Neural cell (in vitro differentiated cells): Measurements from ENCODE around the gene GAL.

Source experiments
- CTCF ChIP-seq: fragments of 450-650 bp; IDR thresholded peaks from 2 replicates; pipeline ENCODE4 v1.5.1; 2014; ENCODE audit warnings: antibody characterized with exemption, mild to moderate bottlenecking, moderate library complexity; ENCODE audit not compliant: poor library complexity, severe bottlenecking
- EP300 ChIP-seq: fragments of 450-650 bp; conservative IDR thresholded peaks from 2 replicates; pipeline ENCODE4 v1.6.1; 2014; ENCODE audit warnings: antibody characterized with exemption, mild to moderate bottlenecking, moderate library complexity; ENCODE audit not compliant: poor library complexity, severe bottlenecking
- POLR2AphosphoS5 ChIP-seq: IDR thresholded peaks from 2 replicates; pipeline ENCODE4 v1.6.1; 2012
- RAD21 ChIP-seq: fragments of 450-650 bp; conservative IDR thresholded peaks from 2 replicates; pipeline ENCODE4 v1.6.1; 2014; ENCODE audit warnings: antibody characterized with exemption, mild to moderate bottlenecking, moderate library complexity
- SMC3 ChIP-seq: fragments of 450-650 bp; conservative IDR thresholded peaks from 2 replicates; pipeline ENCODE4 v1.6.1; 2014; ENCODE audit warnings: antibody characterized with exemption, mild to moderate bottlenecking, moderate library complexity; ENCODE audit not compliant: poor library complexity
- TAF1 ChIP-seq: IDR thresholded peaks from 2 replicates; pipeline ENCODE4 v1.6.1; 2012; ENCODE audit warnings: low read depth

- no peak for TF ChIP-seq CTCF
- no peak for TF ChIP-seq RAD21
- no peak for TF ChIP-seq EP300
- no peak for TF ChIP-seq POLR2AphosphoS5
- TF ChIP-seq SMC3: no peak
- no peak for TF ChIP-seq TAF1
These were observed 23.3 kb upstream of the GAL start for GRCh38 chr11:68661014-68661413.
